K562 (cell line): ENCODE data around the gene CTNNBL1. TPM values are rescaled to one million over a fixed set of nuclear protein-coding genes. Genes with fewer than 3 reads are reported as not detected.

Experiments used
- BRD4 ChIP-seq: fragments of 200-600 bp; sonication (generic); IDR thresholded peaks from 2 replicates; pipeline ENCODE4 v1.6.1; 2017; ENCODE audit warnings: inconsistent platforms
- FOXP1 ChIP-seq: sonication (generic); formaldehyde crosslinking; IDR thresholded peaks from 2 replicates; pipeline ENCODE4 v1.8.0; 2022; ENCODE audit warnings: mild to moderate bottlenecking, missing genetic modification reagents
- GATA2 ChIP-seq: sonication (generic); formaldehyde crosslinking; IDR thresholded peaks from 2 replicates; pipeline ENCODE4 v1.4.0; 2020; ENCODE audit warnings: mild to moderate bottlenecking, missing genetic modification reagents
- HDAC8 ChIP-seq: fragments of 450-650 bp; IDR thresholded peaks from 2 replicates; pipeline ENCODE4 v1.6.1; 2016; ENCODE audit warnings: mild to moderate bottlenecking, missing genetic modification characterization, moderate library complexity, missing compliant biosample characterization
- HNRNPUL1 ChIP-seq: fragments of 200-400 bp; formaldehyde crosslinking; IDR thresholded peaks from 2 replicates; pipeline ENCODE4 v1.6.1; 2017; ENCODE audit warnings: low read length
- ID3 ChIP-seq, 2 experiments: fragments of 250-450 bp in 1 of 2; fragments of 450-650 bp in 1 of 2; sonication (Bioruptor Pico) in 1 of 2; IDR thresholded peaks; 2 replicates each; pipeline versions ENCODE4 v1.6.1 to v1.8.0; 2016 to 2021; ENCODE audit warnings: mild to moderate bottlenecking in 2 of 2, moderate library complexity in 2 of 2, missing compliant biosample characterization in 1 of 2, missing genetic modification characterization in 1 of 2
- POLR2G ChIP-seq: fragments of 200-400 bp; formaldehyde crosslinking; IDR thresholded peaks from 2 replicates; pipeline ENCODE4 v1.6.1; 2017; ENCODE audit warnings: low read depth, mild to moderate bottlenecking, antibody characterized with exemption, low read length, moderate library complexity
- PTTG1 ChIP-seq: fragments of 450-650 bp; IDR thresholded peaks from 2 replicates; pipeline ENCODE4 v1.6.1; 2016; ENCODE audit warnings: low read depth, mild to moderate bottlenecking, missing genetic modification characterization, missing compliant biosample characterization
- SFPQ ChIP-seq: fragments of 200-400 bp; formaldehyde crosslinking; IDR thresholded peaks from 2 replicates; pipeline ENCODE4 v1.6.1; 2017; ENCODE audit warnings: mild to moderate bottlenecking, low read depth, low read length, moderate library complexity
- SMAD1 ChIP-seq: fragments of 150-350 bp; IDR thresholded peaks from 2 replicates; pipeline ENCODE4 v1.6.1; 2014; ENCODE audit warnings: low read length, low read depth; ENCODE audit not compliant: partially characterized antibody
- SP2 ChIP-seq: IDR thresholded peaks from 2 replicates; pipeline ENCODE4 v1.6.1; 2011; ENCODE audit warnings: mild to moderate bottlenecking, low read depth, low read length, moderate library complexity; ENCODE audit not compliant: poor library complexity, severe bottlenecking; ENCODE audit errors: extremely low read depth
- SREBF1 ChIP-seq: fragments of 150-350 bp; IDR thresholded peaks from 2 replicates; pipeline ENCODE4 v1.6.1; 2014; ENCODE audit warnings: antibody characterized with exemption, low read depth, low read length, borderline replicate concordance
- U2AF2 ChIP-seq: fragments of 200-400 bp; formaldehyde crosslinking; optimal IDR thresholded peaks from 2 replicates; pipeline ENCODE3; 2017; ENCODE audit warnings: low read depth, mild to moderate bottlenecking, low read length
- ZBTB49 ChIP-seq: sonication (generic); formaldehyde crosslinking; IDR thresholded peaks from 2 replicates; pipeline ENCODE4 v1.8.0; 2022; ENCODE audit warnings: missing genetic modification reagents, mild to moderate bottlenecking, borderline replicate concordance
- ZBTB5 ChIP-seq: fragments of 450-650 bp; IDR thresholded peaks from 2 replicates; pipeline ENCODE4 v1.6.1; 2017; ENCODE audit warnings: antibody characterized with exemption
- ZBTB8A ChIP-seq: fragments of 450-650 bp; IDR thresholded peaks from 2 replicates; pipeline ENCODE4 v1.6.1; 2018; ENCODE audit warnings: mild to moderate bottlenecking, moderate library complexity; ENCODE audit not compliant: partially characterized antibody
- ZNF384 ChIP-seq: IDR thresholded peaks from 2 replicates; pipeline ENCODE4 v1.6.1; 2012; ENCODE audit warnings: low read depth, low read length, improper control_type of control experiment
- ZNF699 ChIP-seq: fragments of 250-450 bp; sonication (Bioruptor Pico); IDR thresholded peaks from 2 replicates; pipeline ENCODE4 v1.8.0; 2021; ENCODE audit warnings: mild to moderate bottlenecking, moderate library complexity; ENCODE audit not compliant: insufficient replicate concordance
- polyA plus RNA-seq, 8 experiments: library from polyadenylated mRNA; depleted of rRNA in 4 of 8; stranded (reverse) in 5 of 8; unstranded in 3 of 8; fragments of >200 nt; fragmentation: Nextera tagmentation in 2 of 8; fragmentation: Illumina TruSeq in 1 of 8; extraction: Ambion mirVana in 2 of 8; extraction: Trizol in 1 of 8; gene quantifications; 2 replicates each; pipeline versions ENCODE4 v1.2.1 to v1.2.3, GENCODE V29; 2011 to 2014; ENCODE audit warnings: inconsistent platforms in 1 of 8, missing spikeins in 1 of 8
- total RNA-seq, 7 experiments: library from RNA; depleted of rRNA in 6 of 7; stranded (reverse); fragments of >200 nt in 6 of 7; fragmentation: Illumina TruSeq in 2 of 7; extraction: Trizol in 2 of 7; gene quantifications; 2 replicates each; pipeline versions ENCODE4 v1.2.1 to v1.2.3, GENCODE V29; 2011 to 2021; ENCODE audit warnings: low replicate concordance in 1 of 7

CTNNBL1 gene
- total and polyA plus RNA-seq, 9 of the 15 experiments (the other 6 are each of a cell fraction or from before 2014, with no cell fraction given), result 32.4 to 85.6 (median 43.6) TPM

- TF ChIP-seq ZNF384, result no peak
- TF ChIP-seq SREBF1, result no peak
- no peak for TF ChIP-seq ID3 (CRISPR knock-in tag; IDR thresholded peaks at IDR 0.05)
- TF ChIP-seq ID3 (tag; IDR thresholded peaks at IDR 0.05), result no peak; the same call in 1 of the 2 replicates
- TF ChIP-seq ZBTB5, result no peak
- TF ChIP-seq SFPQ, result no peak
- peak; percentile 99 for TF ChIP-seq GATA2 (CRISPR knock-in tag)
- TF ChIP-seq HDAC8 (tag), result no peak
- TF ChIP-seq POLR2G, result no peak
- peak; percentile 90 for TF ChIP-seq SMAD1
- TF ChIP-seq ZBTB8A, result no peak
- no peak for TF ChIP-seq ZBTB49 (CRISPR knock-in tag)
- no peak for TF ChIP-seq FOXP1 (CRISPR knock-in tag)
- no peak for TF ChIP-seq PTTG1 (tag)
- TF ChIP-seq SP2, result no peak
- no peak for TF ChIP-seq BRD4
- no peak for TF ChIP-seq U2AF2
- no peak for TF ChIP-seq ZNF699 (CRISPR knock-in tag)
- TF ChIP-seq HNRNPUL1, result no peak
Measured at GRCh38 chr20:37850724-37851355, 157.0 kb downstream of the CTNNBL1 start (continued).
